GM18526 (cell line): ENCODE results near the gene RPEL1.

Source experiments
- POLR2A ChIP-seq: IDR thresholded peaks from 3 replicates; pipeline ENCODE4 v1.6.1; 2011; ENCODE audit not compliant: insufficient read length; ENCODE audit errors: extremely low read depth

RPEL1 gene

GRCh38 chr10:103276251-103276895 is 30.7 kb downstream of the RPEL1 start:
- no peak for TF ChIP-seq POLR2A

- no peak for TF ChIP-seq POLR2A
Observed at GRCh38 chr10:103276896-103277712, 31.4 kb downstream of the RPEL1 start, which contains the start of gene INA. INA (plus strand) TSS chr10:103277138; CDS start chr10:103277212, 74 bp downstream.

GRCh38 chr10:103277713-103278536 is 32.2 kb downstream of the RPEL1 start:
- no peak for TF ChIP-seq POLR2A

- no peak for TF ChIP-seq POLR2A
Observed at GRCh38 chr10:103278537-103278823, 32.8 kb downstream of the RPEL1 start.

- TF ChIP-seq POLR2A: no peak
Observed at GRCh38 chr10:103278862-103279298, 33.2 kb downstream of the RPEL1 start.

- TF ChIP-seq POLR2A: no peak
Observed at GRCh38 chr10:103280031-103280430, 34.3 kb downstream of the RPEL1 start.

- no peak for TF ChIP-seq POLR2A
Observed at GRCh38 chr10:103280506-103280905, 34.8 kb downstream of the RPEL1 start.

GRCh38 chr10:103281753-103282152 is 36.1 kb downstream of the RPEL1 start:
- no peak for TF ChIP-seq POLR2A

- TF ChIP-seq POLR2A: no peak
Observed at GRCh38 chr10:103282961-103283360, 37.3 kb downstream of the RPEL1 start.

GRCh38 chr10:103284170-103284569 is 38.5 kb downstream of the RPEL1 start:
- TF ChIP-seq POLR2A: no peak

- no peak for TF ChIP-seq POLR2A
Observed at GRCh38 chr10:103287992-103288391, 42.3 kb downstream of the RPEL1 start.

- no peak for TF ChIP-seq POLR2A
Observed at GRCh38 chr10:103291588-103291987, 45.9 kb downstream of the RPEL1 start.

GRCh38 chr10:103295374-103296015 is 49.8 kb downstream of the RPEL1 start:
- TF ChIP-seq POLR2A: no peak
